NCI-H2196 treated with DMSO at 0.1 percent for 48 hours (cell line): ENCODE measurements around the gene ALK.

Source experiments
- DNase-seq: peaks from one replicate; lab custom pipeline; 2025; ENCODE audit not compliant: unreplicated experiment; lab: John Stamatoyannopoulos, UW

Gene ALK

DNA sequence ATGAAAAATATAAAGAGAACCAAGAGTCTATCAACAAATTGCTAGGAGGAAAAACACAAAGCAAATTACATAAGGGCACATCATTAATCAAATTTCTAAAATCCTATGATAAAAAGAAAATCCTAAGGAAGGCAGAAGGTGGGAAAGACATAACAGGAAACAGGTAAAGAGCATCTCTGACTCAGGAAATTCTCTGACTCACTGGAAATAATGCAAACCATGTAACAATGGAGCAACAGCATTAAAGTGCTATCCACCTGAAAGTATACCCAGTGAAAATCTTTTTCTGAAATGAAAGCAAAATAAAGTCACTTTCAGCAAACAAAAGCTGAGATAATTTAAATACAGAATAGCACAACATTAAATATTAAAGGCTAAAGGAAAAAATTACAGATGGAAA is 10.9 kb downstream of the ALK start:
- DNase-seq = no peak

DNA sequence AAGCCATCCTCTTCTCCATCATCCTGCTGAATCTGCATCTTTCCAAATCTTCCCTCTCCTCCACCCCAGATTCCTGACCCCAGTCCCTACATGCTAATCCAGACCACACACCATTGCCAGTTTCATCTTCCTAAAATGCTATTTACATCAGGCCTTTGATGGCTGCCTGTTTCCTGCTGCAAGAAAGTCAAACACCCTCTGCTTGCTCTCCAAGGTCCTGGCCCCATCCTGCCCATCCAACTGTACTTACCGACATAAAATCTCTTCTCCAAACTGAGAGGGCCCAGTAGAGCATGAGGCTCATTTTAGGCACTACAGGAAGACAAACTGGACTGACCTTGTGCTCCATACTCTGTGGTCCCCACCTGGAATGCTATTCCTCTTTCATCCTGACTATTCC is 19.0 kb downstream of the ALK start:
- DNase-seq = no peak

DNA sequence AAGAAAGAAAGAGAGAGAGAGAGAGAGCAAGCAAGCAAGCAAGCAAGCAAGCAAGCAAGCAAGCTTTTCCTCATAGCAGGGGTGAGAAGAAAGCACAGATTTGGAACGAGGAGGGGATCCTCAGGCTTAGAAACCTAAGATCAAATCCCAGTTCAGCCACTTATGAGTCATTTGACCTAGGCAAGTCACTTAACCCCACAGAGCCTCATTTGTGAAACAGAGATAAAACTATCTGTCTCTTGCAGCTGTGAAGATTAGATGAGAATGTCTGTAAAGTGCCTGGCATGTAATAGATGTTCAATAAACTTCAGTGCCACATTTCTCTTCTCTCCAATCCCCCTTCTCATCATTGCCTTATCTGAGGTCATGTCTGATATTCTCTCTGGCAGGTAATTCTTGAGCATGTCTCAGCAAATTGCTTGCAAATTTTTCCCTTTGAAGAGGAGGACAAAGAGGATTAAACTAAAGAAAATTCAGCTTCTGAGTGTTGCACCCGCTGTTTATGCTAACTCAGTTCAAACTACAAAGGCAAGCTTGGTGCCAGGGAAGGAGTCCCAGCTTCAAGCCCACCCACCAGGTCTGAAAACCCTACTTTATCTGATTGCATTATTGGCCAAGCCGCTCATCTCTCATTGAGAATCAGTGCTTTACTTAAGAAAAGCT is 20.3 kb downstream of the ALK start:
- DNase-seq = no peak

DNA sequence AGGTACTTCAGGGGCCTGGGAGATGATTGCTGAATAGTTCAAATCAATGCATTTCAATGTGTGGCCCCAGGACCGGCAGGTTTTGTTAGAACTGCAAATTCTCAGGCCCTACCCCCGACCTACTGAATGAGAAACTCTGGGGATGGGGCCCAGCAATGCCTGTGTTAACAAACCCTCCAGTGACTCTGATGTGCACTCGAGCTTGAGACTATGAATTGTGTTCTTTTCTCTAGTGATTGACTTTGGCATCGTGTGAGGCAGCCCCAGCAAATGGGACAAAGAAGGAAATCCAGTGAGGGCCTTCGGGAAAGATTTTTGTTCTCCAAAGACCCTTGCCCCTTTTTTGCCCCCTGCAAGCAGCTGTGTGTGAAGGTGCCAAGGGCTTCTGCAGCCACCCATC is 22.4 kb downstream of the ALK start:
- no peak for DNase-seq

DNA sequence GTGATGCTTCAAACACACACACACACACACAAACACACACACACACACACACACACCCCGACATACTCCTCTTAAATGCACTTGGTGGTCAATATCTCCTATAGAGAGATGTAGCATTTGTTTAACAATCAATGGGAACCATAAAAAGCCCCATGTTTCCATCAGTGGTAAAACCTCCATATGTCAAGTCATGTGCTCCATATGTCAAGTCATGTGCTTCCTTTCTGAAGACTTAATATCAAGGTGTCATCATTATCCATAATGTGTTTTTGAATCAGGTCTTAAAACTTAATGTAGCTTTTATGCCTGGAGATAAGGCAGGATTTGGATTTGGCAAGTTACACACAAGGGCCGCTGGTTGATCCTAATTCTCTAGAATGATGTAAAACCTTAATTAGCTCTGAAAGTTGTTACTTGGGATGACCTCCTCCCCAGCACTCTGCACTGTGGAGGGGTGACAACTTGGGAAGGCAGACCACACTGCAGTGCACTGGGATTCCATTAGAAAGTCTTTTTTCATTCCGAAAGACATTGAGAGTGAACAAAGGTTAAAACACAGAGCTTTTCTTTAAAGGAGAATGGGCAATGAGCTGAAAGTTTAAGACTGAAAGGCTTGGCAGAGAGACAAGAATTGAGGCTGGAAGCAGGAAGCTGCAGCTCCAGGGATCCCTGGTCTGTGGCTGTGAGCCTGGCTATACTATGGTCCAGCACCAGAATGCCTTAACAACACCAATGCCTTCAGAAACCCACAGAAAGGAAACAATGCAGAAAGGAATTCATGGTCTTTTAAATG is 26.4 kb downstream of the ALK start:
- DNase-seq = no peak

DNA sequence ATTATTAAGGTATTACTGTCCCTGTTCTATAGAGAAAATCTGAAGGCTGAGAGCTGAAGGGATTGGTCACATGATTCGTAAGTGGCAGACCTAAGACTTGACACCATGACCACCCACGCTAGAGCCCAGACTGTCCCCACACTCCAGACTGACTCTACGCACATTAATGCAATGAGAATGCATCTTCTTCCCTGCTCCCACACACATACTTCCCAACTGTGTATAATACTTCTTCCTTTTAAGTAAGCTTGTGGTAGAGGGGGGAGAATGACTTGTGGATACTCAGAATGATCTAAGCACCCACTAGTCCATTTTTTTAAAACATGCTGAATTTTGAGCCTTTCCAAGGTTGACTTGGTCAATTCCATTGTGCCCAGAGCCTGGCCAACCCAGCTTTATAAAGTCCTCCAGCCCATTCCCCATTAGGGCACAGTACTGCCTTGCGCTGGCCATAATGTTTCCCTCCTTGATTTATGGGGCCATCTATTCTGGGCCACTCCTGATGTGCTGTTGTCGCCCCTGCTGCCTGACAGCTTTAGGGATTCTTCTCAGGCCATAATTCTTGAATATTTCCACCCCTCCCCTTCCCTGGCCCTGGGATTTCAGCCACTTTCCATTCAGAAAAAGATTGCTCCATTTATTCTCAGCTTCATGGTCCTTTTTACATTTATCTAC is 28.7 kb downstream of the ALK start:
- no peak for DNase-seq

DNA sequence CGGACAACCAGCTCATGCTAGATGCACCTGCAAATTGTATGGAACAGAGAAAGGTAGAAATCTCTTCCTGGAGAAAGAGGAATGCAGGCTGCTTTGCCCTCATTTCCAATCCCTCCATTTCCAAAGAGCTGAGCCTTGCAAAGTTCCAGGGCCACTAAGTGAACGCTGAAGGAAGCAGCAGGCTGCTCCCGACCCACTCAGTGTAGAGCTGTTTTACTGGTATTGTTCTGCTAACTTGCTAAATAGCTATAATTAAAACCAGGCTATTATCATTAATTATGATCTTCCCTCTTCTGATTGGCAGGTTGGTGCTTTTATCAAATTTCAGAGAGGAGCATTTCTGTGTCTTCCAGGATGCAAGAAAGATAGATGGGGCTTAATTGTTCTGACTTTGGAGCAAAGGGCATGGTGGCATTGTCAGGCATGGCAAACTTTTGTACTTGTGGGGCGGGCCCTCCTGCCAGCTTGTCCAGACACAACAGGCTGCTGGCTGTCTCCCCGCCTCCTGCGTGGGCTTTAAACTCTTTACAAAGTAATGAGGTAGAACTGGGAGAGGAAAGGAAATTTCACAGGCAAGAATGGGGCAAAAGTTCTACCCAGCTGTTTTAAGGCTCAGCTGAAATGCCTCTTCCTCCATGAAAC is 40.2 kb downstream of the ALK start:
- no peak for DNase-seq

DNA sequence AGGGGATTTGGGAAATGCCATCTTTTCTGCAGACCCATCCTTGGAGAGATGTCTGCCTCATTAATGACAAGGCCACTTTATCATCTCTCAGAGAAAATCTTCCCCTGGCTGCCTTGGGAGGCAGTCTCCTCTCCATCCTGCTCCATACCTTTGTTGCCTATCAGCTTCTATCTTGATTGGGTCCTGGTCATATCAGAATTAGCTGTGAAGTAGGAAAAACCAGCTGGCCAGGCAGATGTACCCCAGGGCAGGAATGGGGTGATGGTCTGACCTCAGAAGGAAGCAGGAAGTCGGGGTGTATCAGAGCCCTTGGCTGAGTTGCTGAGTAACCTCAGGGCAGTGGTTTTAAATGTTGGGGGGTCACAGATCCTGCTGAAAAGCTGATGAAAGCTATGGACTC is 41.3 kb downstream of the ALK start:
- DNase-seq = no peak

DNA sequence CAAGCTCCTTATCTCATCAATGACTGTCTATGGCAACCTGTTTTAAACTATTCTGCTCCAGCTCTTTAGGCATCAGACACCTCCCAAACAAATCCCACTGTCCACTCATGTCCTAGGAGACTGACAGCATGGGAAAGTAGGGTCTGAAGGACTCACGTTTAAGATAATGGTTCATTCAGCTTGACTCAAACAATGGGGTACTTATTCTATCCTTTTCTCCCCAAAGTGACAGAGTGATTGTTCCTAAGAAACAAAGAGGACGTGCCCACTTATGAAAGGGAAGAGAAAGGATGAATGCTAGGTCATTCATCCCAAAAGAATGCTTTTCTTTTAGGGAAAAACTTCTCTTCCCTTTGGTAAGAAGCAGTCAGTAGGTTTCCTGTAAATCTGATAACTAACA is 41.9 kb downstream of the ALK start:
- DNase-seq = no peak

DNA sequence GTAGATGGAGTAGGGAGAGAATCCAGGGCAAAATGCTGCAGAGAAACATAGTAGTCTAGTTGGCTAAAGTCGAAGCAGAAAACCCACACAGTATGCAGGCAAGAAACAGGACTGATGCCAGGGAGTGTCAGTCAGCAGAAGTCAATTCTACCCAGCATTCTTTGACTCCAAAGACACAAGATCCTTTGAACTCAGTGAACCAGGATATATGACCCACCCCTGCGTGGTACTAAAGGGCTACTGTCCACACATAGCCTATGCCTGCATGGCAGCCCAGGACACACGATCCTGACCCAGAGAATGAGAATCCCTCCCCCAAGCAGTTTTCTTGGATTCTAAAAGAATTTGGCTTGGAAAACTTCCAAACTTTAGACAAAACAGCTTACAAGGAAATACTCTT is 42.5 kb downstream of the ALK start:
- DNase-seq = no peak

DNA sequence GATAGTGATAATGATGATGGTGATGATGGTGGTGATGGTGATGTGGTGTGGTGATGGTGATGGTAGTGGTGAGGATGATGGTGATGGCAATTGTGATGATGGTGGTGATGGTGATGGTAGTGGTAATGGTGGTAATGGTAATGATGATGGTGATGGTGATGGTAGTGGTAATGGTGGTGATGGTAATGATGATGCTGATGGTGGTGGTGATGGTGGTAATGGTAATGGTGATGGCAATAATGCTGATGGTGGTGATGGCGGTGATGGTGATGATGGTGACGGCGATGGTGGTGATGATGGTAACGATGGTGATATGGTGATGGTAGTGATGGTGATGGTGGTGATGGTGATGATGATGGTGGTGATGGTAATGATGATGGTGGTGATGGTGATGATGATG is 45.0 kb downstream of the ALK start:
- DNase-seq = no peak

DNA sequence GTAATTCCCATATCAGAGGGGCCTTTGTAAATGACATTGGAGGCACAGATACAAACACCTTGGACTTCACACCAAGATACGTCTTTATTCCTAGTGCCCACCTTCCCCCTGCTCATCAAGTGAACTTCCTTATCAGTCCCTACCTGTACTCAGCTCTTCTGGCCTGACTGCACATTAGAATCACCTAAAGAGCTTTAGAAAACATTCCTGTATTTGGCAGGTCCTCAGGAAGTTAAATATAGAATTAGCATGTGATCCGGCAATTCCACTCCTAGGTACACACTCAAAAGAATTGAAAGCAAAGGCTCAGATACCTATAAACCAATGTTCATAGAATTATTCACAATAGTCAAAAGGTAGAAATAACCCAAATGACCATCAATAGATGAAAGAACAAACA is 46.6 kb downstream of the ALK start:
- no peak for DNase-seq

DNA sequence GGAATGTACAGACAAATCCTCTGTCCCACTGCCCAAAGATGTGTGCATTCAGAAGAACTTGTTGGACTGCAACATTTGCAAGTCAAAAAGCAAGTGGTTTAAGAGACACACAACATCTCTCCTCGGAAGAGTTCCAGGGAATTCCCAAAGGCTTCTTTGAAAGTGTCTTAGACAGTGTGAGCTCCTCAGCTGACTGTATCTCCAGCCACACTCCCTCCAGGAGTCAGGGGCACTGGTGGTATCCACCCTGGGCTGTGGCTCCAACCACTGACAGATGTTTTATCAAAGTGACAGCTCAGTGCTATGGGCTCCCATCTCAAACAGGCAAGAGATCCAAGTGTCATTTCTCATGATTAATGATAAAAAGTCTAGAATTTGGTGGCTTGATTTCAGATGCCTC is 48.5 kb downstream of the ALK start:
- no peak for DNase-seq

DNA sequence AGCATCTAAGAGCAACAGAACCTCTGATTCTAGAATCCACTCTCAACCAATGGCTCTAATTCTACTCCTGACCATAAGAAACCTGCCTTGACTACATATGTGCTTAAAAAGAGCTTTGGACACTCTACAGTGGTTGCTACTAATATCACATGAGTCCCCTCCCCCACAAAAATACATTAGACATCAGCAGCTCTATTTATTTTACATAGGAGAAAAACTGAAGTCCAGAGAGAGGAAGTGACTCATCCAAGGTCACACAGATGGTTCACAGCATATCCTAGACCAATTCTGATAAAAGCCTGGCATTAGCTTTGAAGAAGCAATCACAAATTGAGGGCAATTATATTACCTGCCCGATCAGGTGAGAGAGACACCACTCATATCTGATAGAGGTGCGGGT is 49.8 kb downstream of the ALK start:
- no peak for DNase-seq

DNA sequence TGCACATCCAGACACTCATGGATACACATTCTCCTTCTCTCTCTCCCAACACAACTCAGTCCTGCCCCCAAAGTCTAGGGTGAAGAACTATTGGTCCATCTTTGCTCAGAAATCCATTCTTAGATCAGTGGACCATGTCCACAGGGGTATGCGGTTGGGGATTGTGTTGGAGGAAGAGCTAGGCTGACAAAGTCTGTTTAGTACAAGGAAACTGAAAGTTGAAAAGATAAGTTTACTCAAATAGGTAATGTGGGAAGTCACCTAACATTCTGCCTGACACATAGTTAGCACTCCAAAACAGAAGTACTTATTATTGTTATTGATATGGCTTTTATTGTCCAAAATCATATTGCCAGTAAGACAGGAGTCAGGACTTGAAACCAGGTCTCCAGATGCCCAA is 55.9 kb downstream of the ALK start:
- no peak for DNase-seq

DNA sequence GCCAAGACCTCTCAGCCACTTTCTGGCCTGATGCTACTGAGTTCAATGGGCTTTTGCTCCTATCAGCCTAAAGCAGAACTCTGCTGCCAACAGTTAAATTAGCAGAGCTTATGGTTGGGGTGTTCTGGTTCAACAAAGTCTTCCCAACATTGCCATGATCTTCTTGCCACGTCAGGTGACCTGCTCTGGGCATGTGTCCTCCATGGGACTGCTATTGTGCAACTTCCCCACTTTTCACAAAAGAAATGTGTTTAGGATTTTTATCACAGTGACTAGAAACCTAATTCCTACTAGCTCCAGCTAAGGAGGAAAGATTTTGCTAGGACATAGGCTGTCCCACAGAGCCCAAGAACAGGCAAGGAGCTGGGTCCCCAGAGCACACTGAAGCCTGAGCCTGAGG is 56.4 kb downstream of the ALK start:
- DNase-seq = no peak

DNA sequence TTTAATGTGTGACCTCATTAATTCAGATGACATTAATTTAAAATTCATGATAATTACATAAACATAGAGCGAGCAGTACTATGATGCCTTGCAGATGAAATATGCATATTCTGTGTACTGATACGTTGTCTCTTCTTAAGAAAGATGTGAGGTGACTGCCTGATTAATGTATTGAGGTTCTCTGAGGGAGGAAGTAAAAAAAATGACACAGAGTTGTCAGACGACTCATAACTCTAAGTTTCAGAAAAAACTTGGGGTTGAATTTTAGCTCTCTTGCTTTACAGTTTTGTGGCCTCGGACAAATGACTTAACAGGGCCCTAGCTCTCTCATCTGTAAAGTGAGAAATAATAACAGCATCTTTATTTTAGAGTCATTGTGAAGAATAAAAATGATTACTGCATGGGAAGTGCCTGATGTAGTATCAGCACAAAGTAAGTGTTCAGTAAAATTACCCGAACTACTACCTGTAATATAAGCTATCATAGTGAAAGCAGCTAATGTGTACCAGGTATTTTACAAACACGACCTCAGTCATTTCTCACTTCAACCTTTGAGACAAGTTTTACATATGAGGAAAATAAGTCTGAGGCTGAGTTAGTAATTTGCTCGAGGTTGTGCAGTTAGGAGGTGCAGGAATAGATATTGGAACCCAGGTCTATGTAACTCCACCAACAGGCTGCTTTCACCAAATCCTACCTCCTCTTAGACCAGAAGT is 65.3 kb downstream of the ALK start:
- DNase-seq = no peak

DNA sequence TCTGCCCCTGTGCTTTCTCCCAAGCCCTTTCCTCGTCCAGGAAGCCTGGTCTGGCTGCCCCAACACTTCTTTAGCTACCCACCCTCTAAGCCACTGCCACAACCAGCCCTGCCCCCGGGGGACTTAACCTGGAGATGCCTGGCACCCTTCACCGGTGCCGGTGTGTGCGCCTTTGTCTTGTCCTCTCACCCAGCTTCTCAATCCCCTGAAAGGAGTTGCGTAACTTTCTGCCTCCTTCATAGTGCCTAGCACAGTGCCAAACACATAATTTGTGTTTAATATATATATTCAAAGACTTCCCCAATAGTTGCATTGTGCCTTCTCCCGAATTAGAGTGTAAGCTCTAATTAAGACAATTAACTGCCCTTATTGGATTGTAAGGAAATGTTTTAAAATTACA is 70.6 kb downstream of the ALK start:
- no peak for DNase-seq

DNA sequence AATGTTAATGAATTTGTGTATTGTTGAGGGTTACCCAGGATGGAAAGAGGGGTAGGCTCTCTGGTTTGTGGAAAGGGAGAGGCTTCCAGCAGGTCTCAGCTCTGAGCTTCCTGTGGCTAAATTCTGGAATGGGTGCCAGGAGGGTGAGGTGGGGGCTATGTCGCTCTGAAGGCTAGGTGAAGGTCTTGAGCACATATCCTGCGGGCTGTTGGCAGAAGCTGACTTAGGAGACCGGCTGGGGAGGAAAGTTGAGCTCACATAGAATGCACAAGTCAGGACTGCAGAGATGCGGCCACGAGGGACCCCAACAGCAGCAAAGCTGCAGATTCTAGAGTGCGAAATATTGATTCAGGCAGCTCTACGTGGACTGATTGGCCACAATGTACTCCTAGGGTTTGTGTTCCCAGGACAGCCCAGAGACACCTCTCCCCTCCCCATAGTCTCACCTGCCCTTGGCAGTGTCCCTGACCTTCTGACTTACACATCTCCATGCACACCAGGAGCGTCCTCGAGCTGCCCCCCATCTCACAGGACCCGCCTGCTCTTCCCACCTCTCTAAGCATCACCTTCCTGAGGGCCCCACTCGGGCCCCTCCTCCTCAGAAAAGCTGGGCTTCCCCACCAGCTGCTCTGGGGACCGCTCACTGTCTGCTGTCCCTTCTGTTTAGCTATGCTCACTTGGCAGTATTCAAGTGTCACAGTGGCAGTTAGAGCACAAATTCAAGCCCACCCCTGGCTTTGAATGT is 72.6 kb downstream of the ALK start:
- DNase-seq = no peak

DNA sequence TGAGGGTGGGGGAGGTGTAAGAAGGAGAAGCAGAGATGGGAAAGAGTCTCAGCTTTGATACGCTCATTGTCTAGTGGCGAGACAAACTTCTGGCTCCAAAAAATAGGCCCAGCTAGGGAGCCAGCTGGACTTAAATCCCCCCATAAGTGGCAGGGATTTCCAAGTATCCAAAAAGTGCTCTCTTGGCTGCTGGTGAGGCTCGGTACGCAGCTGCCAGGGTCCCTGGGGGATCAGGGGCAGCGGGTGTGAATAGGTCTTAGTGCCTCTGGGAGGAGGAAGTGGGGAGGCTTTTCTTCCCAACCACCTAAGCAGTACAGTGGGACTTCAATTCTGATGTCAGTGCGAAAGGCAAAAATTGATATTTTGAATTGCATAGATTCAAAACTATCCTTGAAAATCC is 73.5 kb downstream of the ALK start:
- no peak for DNase-seq
